NCI-H345 treated with DMSO at 0.1 percent for 48 hours (cell line): Measurements from ENCODE around the gene DNAAF9.

Experiments used
- DNase-seq: peaks from one replicate; lab custom pipeline; 2025; ENCODE audit not compliant: unreplicated experiment; lab: John Stamatoyannopoulos, UW

Gene DNAAF9

DNA sequence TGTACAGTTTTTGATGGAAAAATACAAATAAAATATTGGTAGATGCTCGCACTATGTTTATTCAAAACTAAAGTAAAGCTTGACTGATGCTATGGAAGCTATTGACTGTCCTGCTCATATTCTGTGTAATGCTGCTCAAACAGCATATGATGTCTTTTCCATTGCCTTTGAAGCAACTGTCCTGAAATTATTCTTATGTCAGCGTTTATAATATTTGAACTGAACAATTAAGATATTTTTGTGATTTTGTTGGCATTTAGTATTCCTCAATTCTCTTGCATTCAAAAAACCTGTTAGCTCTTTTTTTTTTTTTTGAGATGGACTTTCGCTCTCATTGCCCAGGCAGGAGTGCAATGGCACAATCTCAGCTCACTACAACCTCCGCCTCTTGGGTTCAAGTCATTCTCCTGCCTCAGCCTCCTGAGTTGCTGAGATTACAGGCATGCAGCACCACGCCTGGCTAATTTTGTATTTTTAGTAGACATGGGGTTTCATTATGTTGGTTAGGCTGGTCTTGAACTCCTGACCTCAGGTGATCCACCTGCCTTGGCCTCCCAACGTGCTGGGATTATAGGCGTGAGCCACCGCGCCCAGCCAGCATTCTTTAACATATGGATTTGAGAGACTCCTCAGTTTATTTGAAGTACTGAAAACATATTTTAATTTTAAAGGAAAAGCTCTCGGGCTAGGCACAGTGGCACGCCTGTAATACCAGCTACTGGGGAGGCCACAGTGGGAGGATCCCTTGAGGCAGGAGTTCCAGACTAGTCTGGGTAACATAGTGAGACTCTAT, 5.3 kb upstream of the DNAAF9 start:
- no peak for DNase-seq

GRCh38 chr20:3410464-3410863, 3.0 kb upstream of the DNAAF9 start:
- DNase-seq, result no peak

DNA sequence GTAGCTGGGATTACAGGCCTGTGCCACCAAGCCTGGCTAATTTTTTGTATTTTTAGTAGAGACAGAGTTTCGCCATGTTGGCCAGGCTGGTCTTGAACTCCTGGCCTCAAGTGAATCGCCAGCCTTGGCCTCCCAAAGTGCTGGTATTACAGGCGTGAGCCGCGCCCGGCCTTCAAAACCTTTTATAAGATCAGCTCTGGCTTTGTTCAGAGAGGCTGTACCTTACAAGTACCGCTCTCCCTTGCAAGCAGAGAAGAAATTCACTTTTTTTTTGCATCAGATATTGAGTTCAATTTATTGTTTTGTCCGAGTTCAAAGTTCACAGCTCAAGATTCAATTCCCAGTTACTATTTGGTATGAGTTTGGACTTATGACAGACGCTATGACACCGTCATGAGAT, 1.9 kb upstream of the DNAAF9 start:
- no peak for DNase-seq

DNA sequence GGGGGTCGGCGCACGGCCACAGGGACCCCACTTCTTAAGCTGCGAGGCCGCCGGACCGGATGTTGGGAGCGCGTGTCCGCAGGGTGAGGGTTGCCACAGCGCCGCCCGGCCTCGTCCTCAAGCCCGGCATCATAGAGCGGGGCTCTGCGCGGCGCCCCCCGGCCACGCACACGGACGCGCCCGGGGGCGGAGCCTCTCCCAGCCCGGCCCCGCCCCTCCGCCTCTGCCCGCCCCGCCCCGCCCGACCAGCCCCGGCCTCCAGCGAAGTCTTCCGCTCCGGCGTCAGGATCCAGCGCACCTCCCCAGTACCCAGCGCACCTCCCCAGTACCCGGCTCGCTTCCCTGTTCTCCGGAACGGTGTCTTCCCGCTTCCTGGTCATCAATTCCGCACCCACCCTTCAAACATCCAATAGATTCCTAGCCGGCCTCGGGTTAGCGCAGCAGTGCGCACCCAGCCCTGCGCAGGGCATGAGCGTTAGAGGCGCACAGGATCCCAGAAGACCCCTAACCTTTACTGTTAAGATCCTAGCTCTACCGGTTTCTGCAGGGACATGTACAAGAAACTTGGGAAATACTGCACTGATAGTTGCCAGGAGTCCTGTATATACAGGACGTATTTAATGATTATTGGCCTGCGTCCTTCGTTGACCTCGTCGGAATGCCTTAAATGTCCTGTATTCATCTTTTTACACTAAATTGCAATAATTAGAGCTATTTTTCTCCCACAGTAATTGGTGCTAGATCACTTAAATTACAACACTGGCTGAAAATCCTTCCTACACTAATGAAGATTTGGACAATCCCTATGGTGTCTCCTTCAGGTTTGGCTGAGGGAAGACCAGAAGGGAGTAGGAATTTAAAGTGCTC, 535 bp upstream of the DNAAF9 start:
- DNase-seq, result peak; percentile 69

GRCh38 chr20:3406481-3407039, 909 bp downstream of the DNAAF9 start:
- DNase-seq, result peak; percentile 5

DNA sequence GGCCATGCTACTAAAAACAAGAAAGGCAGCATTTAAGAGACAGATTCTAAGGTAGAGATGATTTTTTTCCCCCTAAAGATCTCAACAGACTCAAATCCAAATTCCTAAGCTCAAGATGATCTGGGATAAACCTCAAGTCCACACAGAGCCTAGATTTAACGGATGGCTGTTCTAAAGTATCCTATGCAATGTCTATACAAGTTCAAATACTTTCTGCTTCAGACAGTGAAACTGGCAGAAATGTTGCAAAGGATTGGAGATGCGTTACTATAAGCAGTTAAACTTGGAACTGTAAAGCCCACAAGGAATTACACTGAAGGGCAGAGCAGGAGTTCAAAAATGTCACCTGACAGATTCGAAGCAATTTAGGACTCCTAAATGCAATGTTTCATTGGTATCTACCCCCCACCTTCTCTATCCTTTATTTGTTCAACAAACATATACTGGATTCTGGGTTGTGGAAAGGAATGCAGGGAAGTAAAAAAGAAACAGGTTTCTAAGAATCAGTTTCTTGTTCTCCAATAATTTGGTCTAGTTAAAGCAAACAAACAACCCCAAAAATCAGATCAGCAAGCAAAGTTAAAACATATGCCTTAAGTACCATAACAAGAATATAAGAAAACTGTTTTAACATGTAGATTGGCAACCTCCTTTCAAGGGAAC, 1.6 kb downstream of the DNAAF9 start:
- DNase-seq, result no peak

- no peak for DNase-seq
Observed at GRCh38 chr20:3405139-3405538, 2.3 kb downstream of the DNAAF9 start.

- no peak for DNase-seq
Observed at GRCh38 chr20:3404402-3404801, 3.1 kb downstream of the DNAAF9 start.

- DNase-seq, result no peak
Observed at GRCh38 chr20:3403741-3404140, 3.7 kb downstream of the DNAAF9 start.

DNA sequence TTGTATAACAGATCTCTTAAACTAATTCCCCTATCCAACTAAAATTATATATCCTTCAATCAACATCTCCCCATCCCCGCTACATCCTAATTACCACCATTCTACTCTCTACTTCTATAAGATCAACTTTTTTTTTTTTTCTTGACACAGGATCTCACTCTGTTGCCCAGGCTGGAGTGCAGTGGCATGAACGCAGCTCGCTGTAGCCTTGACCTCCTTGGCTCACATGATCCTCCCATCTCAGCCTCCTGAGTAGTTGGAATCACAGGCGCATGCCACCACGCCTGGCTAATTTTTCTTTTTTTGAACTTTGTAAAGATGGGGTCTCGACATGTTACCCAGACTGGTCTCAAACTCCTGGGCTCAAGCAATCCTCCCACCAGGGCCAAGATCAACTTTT, 5.0 kb downstream of the DNAAF9 start:
- DNase-seq, result no peak

DNA sequence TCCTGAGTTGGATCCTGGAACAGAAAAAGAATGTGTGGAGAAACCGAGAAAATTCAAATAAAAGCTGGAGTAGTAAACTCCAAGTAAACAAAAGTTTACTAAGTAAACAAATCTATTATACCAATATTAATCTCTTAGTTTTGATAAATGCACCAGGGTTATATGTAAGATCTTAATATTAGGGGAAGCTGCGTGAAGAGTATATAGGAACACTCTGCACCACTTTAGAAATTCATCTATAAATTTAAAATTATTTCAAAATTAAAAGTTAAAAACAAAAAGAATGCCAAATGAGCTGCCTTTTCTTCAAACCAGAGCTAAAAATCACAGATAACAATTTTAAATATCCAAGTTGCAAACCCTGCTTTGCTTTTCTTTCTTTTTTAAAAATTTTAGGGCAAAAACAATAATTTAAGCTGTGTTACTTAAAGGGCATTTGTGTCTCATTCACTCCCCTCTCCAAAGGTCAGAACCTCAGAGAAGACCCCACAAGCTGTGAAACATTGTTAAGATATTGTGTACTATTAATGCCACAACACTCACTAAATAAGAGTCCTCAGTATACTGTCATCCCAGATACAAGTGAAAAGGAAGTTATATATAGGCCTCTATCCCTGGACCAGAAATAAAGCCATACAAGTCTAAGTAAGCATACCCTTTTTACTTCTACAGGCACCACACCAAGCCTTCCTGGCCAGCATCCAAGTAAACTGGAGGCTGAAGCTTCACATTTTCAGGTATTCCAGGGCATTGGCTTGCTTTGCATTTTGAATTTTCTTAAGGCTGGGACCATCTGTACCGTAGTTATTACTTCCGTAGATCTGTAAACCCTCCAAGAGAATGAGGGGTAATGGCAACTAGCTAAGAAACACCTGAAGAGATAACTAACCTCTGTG, 7.0 kb downstream of the DNAAF9 start:
- DNase-seq, result no peak

- DNase-seq, result no peak
Observed at GRCh38 chr20:3398681-3399252, 8.7 kb downstream of the DNAAF9 start.

GRCh38 chr20:3396492-3396891, 11.0 kb downstream of the DNAAF9 start:
- no peak for DNase-seq

DNA sequence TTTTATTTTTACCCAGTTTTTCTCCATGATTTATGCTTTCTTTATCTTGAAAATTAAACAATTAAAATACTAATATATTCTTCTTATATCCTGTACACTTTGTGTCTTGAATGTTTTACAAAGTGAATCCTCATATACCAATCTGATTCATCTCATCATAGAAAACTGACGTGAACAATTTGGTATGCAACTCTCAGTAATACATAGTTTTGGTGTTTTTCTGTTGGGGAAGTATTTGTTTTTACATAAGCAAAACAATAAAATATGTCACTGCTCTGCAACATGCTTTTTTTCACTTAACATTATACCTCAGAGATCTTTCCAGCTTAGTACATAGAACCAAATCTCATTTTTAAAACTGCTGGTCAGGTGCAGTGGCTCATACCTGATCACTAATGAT, 14.7 kb downstream of the DNAAF9 start:
- no peak for DNase-seq

- DNase-seq, result no peak
Observed at GRCh38 chr20:3390759-3391425, 16.6 kb downstream of the DNAAF9 start.

GRCh38 chr20:3383878-3384495, 23.5 kb downstream of the DNAAF9 start:
- no peak for DNase-seq

DNA sequence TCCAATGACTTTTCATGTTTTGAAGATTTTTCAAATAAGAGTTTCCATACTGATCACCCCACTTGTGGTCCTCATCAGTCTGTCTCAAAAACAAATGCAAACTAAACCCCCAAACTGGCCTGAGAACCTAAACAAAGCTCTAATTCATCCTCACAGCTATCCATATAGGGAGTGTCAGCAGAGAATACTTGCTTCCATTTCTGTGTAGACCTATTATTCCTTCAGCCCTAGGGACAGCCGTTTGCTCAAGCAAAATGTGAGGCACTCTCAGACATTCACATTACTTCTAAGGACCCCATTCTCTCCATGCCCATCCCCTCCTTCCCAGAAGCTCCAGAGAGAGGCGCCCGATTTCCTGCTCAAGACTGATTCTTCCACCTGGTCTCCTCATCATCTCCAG, 24.6 kb downstream of the DNAAF9 start:
- DNase-seq, result no peak

DNA sequence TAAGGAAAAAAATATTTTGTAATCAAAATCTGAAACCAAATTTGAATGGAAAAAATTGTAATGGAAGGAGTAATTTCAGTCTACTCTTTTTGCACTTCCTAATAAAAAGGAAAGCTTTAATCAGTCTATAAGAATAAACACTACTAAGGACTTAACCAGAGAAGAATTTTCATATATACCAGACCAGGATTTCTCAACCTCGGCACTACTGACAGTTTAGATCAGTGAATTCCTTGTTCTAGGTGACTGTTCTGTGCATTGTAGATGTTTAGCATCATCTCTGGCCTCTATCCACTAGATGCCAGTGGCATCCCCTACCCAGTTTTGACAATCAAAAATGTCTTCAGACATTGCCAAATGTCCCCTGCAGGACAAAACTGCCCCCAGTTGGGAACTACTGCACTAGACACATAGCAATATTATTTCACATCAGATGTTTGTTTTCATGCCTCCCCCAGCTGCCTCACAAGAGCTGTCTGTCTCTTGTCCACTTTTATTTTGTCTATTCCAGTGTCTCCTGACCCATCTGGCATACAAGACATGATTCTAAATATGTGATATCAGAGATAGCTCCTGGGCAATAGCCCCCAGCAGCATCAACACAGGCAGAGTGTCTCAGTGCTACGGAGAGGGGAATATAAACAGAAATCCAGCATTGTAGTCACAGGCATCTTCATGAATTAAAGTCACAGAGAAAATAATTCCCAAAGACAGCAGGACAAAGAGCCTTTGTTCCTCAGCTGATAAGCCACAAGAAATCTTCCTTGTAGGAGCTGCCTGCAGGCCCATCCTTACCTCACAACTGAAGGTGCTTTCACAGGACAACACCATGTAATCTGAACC, 27.0 kb downstream of the DNAAF9 start:
- DNase-seq, result no peak
